ENCODE measurements around the gene PKP1.
"Not testable (repeated sequence)": the region's sequence is repeated elsewhere in the genome, so short reads cannot be mapped to it uniquely, and the experiment has no call there.

Gene PKP1, protein sequence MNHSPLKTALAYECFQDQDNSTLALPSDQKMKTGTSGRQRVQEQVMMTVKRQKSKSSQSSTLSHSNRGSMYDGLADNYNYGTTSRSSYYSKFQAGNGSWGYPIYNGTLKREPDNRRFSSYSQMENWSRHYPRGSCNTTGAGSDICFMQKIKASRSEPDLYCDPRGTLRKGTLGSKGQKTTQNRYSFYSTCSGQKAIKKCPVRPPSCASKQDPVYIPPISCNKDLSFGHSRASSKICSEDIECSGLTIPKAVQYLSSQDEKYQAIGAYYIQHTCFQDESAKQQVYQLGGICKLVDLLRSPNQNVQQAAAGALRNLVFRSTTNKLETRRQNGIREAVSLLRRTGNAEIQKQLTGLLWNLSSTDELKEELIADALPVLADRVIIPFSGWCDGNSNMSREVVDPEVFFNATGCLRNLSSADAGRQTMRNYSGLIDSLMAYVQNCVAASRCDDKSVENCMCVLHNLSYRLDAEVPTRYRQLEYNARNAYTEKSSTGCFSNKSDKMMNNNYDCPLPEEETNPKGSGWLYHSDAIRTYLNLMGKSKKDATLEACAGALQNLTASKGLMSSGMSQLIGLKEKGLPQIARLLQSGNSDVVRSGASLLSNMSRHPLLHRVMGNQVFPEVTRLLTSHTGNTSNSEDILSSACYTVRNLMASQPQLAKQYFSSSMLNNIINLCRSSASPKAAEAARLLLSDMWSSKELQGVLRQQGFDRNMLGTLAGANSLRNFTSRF

DNA sequence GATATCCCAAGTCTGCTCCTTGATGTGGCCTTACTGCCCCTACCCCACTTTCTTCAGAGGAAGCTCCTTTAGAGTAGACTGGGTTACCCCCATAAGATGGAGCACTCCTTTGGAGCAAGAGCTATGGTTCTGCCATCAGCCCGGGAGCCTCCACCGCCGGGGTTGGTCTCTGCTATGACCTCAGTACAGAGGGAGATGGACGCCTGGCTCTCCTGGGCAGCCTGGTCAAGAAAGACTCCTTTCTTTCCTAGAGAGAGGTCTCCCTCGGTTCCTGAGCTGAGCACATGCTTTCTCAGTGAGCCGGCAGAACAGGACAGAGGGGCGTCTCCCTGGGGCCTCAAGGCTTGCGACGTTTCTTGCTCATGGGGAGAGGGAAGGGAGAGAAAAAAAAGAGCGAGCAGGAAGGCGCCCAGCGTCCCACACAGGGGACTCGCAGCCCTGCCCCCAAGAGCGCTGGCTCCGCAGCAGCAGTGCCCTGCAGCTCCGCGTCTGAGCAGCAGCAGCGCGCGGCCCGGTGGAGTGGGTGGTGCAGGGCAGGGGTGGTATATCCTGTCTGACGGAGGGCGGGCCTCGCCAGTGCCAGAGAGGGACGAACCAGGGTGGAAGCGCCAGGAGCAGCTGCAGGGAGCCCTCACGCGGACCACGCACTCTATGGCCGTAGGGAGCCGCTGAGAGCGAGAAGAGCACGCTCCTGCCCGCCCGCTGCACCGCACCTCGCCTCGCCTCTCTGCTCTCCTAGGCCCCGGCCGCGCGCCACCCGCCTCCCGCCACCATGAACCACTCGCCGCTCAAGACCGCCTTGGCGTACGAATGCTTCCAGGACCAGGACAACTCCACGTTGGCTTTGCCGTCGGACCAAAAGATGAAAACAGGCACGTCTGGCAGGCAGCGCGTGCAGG, at the start of gene PKP1:
Gene PKP1, plus strand, starts transcription at position 576 of the 899 bp plus-strand sequence. Its CDS starts 197 bp downstream, at position 773.
- Histone ChIP-seq H3K27me3 (ENCODE audit: insufficient read depth, poor library complexity, severe bottlenecking) (no peaks in the 10 kb centered on the region), H3K36me3 (ENCODE audit: low read depth) (peaks cover 31% of the 10 kb centered on the region), H3K27ac (ENCODE audit: poor library complexity, severe bottlenecking) (peak within 1 kb of the TSS; percentile 80), H3K4me1 (ENCODE audit: insufficient read depth, poor library complexity, severe bottlenecking) (peaks cover 31% of the 10 kb centered on the region), H3K4me3 (ENCODE audit: severe bottlenecking) (peak within 1 kb of the TSS; percentile 60), H3K9me3 (ENCODE audit: severe bottlenecking) (no peaks in the 10 kb centered on the region)
- TF ChIP-seq, protein P1, sequence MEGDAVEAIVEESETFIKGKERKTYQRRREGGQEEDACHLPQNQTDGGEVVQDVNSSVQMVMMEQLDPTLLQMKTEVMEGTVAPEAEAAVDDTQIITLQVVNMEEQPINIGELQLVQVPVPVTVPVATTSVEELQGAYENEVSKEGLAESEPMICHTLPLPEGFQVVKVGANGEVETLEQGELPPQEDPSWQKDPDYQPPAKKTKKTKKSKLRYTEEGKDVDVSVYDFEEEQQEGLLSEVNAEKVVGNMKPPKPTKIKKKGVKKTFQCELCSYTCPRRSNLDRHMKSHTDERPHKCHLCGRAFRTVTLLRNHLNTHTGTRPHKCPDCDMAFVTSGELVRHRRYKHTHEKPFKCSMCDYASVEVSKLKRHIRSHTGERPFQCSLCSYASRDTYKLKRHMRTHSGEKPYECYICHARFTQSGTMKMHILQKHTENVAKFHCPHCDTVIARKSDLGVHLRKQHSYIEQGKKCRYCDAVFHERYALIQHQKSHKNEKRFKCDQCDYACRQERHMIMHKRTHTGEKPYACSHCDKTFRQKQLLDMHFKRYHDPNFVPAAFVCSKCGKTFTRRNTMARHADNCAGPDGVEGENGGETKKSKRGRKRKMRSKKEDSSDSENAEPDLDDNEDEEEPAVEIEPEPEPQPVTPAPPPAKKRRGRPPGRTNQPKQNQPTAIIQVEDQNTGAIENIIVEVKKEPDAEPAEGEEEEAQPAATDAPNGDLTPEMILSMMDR (IDR thresholded peaks at IDR 0.05; ENCODE audit: poor library complexity, severe bottlenecking): peak; percentile 18
- ATAC-seq (ENCODE audit: low read depth) (peak; percentile 89), DNase-seq (ENCODE audit: low spot score) (peak; percentile 92)

DNA sequence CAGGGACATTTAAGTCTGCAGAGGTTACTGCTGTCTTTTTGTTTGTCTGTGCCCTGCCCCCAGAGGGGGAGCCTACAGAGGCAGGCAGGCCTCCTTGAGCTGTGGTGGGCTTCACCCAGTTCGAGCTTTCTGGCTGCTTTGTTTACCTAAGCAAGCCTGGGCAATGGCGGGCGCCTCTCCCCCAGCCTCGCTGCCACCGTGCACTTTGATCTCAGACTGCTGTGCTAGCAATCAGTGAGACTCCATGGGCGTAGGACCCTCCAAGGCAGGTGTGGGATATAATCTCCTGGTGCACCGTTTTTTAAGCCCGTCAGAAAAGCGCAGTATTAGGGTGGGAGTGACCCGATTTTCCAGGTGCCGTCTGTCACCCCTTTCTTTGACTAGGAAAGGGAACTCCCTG, 43.7 kb upstream of the PKP1 start:
- not testable (repeated sequence) for H3K27ac ChIP-seq (ENCODE audit: poor library complexity, severe bottlenecking); H3K9me3 ChIP-seq (ENCODE audit: severe bottlenecking); ATAC-seq (ENCODE audit: low read depth); H3K36me3 ChIP-seq (ENCODE audit: low read depth); DNase-seq (ENCODE audit: low spot score); H3K4me1 ChIP-seq (ENCODE audit: insufficient read depth, poor library complexity, severe bottlenecking); H3K4me3 ChIP-seq (ENCODE audit: severe bottlenecking)
- H3K27me3 ChIP-seq (ENCODE audit: insufficient read depth, poor library complexity, severe bottlenecking): peaks cover 17% of the 10 kb centered on the region

DNA sequence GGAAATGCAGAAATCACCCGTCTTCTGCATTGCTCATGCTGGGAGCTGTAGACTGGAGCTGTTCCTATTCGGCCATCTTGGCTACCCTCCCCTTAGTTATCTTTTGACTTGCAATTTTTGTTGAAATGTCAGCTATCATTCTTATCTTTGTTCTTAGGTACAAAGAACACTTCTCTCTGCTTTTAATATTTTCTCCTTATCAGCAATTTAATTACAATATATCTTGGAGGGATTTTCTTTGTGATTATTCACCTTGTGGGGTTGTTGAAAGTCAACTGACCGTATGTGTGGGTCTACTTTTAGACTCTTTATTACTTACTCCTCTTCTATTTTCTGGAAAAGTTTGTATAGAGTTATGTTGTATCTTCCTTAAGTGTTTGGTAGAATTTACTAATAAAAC, 43.1 kb upstream of the PKP1 start:
- Histone ChIP-seq H3K4me3 (ENCODE audit: severe bottlenecking) (no peak overlapping the region), H3K36me3 (ENCODE audit: low read depth) (no peaks in the 10 kb centered on the region), H3K4me1 (ENCODE audit: insufficient read depth, poor library complexity, severe bottlenecking) (no peaks in the 10 kb centered on the region), H3K27me3 (ENCODE audit: insufficient read depth, poor library complexity, severe bottlenecking) (peaks cover 17% of the 10 kb centered on the region), H3K9me3 (ENCODE audit: severe bottlenecking) (no peaks in the 10 kb centered on the region), H3K27ac (ENCODE audit: poor library complexity, severe bottlenecking) (no peak overlapping the region)
- no peak for ATAC-seq (ENCODE audit: low read depth)
- TF ChIP-seq, protein P1 (IDR thresholded peaks at IDR 0.05; ENCODE audit: poor library complexity, severe bottlenecking): no peak
- DNase-seq (ENCODE audit: low spot score): no peak

DNA sequence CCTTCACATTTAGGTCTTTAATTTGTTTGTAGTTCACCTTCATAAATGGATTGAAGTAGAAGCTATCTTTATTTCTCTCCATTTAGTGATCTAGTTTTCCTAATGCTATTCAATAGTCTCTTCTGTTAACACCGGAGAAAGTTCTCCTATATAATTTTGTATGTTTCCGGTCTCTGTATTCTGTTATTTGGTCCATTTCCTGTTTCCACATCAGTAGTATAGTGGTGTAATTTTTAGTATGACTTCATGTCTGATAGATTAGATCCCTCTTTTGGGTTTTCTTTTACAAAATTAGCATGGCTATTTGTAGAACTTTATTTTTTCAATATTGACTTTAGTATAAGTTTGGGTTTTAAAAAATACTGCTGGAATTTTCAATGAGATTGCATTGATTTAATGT, 41.6 kb upstream of the PKP1 start:
- Histone ChIP-seq H3K9me3 (ENCODE audit: severe bottlenecking) (no peaks in the 10 kb centered on the region), H3K27me3 (ENCODE audit: insufficient read depth, poor library complexity, severe bottlenecking) (peaks cover 17% of the 10 kb centered on the region), H3K4me1 (ENCODE audit: insufficient read depth, poor library complexity, severe bottlenecking) (no peaks in the 10 kb centered on the region), H3K27ac (ENCODE audit: poor library complexity, severe bottlenecking) (no peak overlapping the region), H3K4me3 (ENCODE audit: severe bottlenecking) (no peak overlapping the region), H3K36me3 (ENCODE audit: low read depth) (no peaks in the 10 kb centered on the region)
- ATAC-seq (ENCODE audit: low read depth) (no peak), DNase-seq (ENCODE audit: low spot score) (no peak)
- TF ChIP-seq, protein P1 (IDR thresholded peaks at IDR 0.05; ENCODE audit: poor library complexity, severe bottlenecking): no peak

DNA sequence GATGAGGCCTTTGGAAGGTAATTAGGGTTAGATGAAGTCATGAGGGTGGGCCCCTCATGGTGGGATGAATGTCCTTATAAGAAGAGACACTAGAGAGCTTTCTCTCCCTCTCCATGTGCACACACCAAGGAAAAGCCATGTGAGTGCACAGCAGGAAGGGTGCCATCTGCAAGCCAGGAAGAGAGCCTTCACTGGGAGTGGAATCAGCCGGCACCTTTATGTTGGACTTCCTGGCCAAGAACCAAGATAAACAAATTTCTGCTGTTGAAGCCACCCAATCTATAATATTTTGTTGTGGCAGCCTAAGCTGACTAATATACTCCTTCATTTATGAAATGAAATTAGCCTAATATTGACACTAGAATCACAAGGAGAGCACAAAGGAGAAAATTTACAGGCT, 38.2 kb upstream of the PKP1 start:
- Histone ChIP-seq H3K27me3 (ENCODE audit: insufficient read depth, poor library complexity, severe bottlenecking) (peaks cover 16% of the 10 kb centered on the region), H3K9me3 (ENCODE audit: severe bottlenecking) (no peaks in the 10 kb centered on the region), H3K36me3 (ENCODE audit: low read depth) (no peaks in the 10 kb centered on the region), H3K27ac (ENCODE audit: poor library complexity, severe bottlenecking) (no peak overlapping the region), H3K4me1 (ENCODE audit: insufficient read depth, poor library complexity, severe bottlenecking) (no peaks in the 10 kb centered on the region), H3K4me3 (ENCODE audit: severe bottlenecking) (no peak overlapping the region)
- TF ChIP-seq, protein P1 (IDR thresholded peaks at IDR 0.05; ENCODE audit: poor library complexity, severe bottlenecking): no peak
- DNase-seq (ENCODE audit: low spot score) (no peak), ATAC-seq (ENCODE audit: low read depth) (no peak)
